Epithelial cell of esophagus (primary cell): ENCODE results near the gene SPPL2B.

ENCODE experiments used
- DNase-seq: peaks from one replicate; pipeline ENCODE4 v3.0.0; 2010; ENCODE audit warnings: low read depth
- H3K4me3 ChIP-seq: 2 replicates; pipeline ENCODE4 v1.5.1; 2011; ENCODE audit warnings: mild to moderate bottlenecking, low read length, control low read depth
- TF ChIP-seq, protein P1 (sequence below): IDR thresholded peaks from 2 replicates; pipeline ENCODE4 v1.5.1; 2011; ENCODE audit warnings: low read depth, mild to moderate bottlenecking, low read length, control low read depth, inconsistent platforms; ENCODE audit not compliant: insufficient read depth; ENCODE audit errors: missing control alignments

The SPPL2B gene

DNA sequence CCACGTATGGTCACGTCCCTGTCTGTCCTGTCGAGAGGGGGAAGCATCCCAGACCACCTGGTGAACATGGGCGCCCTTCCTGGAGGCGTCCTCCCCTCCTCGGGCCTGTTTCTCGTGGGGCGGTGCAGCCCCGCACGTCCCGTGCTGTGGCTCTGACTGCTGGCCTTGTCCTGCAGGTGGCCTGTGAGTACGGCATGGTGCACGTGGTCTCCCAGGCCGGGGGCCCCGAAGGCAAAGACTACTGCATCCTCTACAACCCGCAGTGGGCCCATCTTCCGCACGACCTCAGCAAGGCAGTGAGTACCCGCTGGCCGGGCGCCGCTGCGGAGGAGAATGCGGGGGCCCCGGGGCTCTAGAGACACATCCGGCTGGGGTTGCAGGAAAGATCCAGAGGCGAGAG, 5.9 kb downstream of the SPPL2B start:
- DNase-seq, result no peak
- TF ChIP-seq, protein P1, sequence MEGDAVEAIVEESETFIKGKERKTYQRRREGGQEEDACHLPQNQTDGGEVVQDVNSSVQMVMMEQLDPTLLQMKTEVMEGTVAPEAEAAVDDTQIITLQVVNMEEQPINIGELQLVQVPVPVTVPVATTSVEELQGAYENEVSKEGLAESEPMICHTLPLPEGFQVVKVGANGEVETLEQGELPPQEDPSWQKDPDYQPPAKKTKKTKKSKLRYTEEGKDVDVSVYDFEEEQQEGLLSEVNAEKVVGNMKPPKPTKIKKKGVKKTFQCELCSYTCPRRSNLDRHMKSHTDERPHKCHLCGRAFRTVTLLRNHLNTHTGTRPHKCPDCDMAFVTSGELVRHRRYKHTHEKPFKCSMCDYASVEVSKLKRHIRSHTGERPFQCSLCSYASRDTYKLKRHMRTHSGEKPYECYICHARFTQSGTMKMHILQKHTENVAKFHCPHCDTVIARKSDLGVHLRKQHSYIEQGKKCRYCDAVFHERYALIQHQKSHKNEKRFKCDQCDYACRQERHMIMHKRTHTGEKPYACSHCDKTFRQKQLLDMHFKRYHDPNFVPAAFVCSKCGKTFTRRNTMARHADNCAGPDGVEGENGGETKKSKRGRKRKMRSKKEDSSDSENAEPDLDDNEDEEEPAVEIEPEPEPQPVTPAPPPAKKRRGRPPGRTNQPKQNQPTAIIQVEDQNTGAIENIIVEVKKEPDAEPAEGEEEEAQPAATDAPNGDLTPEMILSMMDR, result no peak
- H3K4me3 ChIP-seq, result no peak overlapping the region

DNA sequence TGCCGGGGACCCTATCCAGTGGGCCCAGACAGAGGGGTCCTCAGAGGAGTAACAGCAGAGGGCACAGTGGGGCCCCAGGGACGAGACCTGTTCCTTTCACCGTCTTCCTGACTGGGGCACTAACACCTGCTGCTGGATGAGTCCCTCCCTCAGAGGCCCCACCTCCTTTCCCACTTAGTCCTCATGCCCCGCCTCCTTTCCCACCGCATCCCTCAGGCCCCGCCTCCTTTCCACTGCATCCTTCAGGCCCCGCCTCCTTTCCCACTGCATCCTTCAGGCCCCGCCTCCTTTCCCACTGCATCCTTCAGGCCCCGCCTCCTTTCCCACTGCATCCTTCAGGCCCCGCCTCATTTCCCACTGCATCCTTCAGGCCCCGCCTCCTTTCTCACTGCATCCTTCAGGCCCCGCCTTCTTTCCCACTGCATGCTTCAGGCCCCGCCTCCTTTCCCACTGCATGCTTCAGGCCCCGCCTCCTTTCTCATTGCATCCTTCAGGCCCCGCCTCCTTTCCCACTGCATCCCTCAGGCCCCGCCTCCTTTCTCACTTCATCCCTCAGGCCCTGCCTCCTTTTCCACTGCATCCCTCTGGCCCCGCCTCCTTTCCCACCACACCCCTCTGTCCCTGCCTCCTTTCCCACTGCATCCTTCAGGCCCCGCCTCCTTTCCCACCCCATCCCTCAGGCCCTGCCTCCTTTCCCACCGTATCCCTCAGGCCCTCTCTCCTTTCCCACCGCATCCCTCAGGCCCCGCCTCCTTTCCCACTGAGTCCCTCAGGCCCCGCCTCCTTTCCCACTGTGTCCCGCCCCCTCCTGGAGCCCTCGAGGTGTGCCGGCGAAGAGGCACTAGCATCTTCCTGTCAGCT, 6.7 kb downstream of the SPPL2B start:
- TF ChIP-seq, protein P1, result no peak
- no peak overlapping the region for H3K4me3 ChIP-seq

DNA sequence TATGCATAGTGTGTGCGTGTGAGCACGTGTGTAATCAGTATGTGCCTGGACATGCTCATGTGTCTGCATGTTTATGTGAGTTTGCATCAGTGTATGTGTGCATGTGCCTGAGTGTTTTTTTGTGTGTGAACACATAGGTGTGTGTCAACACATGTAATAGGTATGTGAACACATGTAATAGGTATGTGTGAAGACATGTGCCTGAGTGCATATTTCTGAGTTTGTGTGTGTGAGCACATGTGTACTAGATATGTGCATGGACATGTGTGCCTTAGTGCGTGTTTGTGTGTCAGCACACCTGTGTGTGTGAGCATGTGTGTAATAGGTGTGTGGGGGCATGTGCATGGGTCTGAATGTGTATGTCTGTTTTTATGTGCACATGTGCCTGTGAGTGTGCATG, 7.4 kb downstream of the SPPL2B start:
- TF ChIP-seq, protein P1, result no peak
- DNase-seq, result no peak
- H3K4me3 ChIP-seq, result no peak overlapping the region

More for the DNA sequence above, 6.7 kb downstream of the SPPL2B start:
- DNase-seq, result no peak

DNA sequence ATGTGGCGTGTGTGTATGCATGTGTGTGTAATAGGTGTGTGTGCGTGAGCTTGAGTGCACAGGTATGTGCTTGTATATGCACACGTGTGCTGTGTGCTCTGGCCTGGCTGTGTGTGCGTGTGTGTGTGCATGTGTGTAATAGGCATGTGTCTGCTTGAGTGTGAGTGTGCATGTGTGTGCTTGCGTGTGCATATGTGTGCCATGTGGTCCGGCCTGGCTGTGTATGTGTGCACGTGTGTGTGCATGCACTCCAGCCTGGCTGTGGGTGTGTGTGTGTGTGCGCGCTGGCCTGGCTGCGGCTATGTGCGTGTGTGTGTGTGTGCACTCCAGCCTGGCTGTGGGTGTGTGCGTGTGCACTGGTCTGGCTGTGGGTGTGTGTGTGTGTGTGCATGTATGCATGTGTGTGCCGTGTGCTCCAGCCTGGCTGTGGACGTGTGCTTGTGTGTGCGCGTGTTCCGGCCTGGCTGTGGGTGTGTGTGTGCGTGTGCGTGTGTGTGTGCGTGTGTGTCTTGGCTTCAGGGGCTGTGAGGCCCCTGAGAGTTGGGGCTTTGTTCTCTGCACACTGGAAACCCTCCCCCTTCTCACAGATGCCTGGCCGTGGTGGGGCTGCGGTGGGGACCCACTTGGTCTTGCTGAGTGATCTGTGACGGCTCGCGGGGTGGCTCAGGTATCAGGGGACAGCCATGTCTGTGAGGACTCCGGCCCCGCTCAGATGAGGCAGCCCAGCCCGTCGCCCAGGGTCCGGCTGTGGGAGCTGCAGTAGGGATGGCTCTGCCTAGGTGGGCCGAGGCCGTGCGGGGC, 8.2 kb downstream of the SPPL2B start:
- H3K4me3 ChIP-seq, result no peak overlapping the region
- DNase-seq, result no peak
- TF ChIP-seq, protein P1, result no peak

DNA sequence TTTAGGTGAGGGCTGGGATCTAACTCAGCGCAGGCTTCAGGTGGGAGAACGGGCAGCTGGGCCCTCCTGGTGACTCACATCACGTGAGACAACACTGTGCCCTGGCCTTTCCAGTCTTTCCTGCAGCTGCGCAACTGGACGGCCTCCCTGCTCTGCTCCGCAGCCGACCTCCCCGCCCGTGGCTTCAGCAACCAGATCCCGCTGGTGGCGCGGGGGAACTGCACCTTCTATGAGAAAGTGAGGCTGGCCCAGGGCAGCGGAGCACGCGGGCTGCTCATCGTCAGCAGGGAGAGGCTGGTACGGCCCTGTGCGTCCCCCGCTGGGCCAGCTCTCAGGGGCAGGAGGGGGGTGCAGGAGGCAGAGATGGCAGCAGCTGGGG, 8.8 kb downstream of the SPPL2B start:
- TF ChIP-seq, protein P1, result peak; percentile 28
- no peak overlapping the region for H3K4me3 ChIP-seq
- DNase-seq, result peak; percentile 45

DNA sequence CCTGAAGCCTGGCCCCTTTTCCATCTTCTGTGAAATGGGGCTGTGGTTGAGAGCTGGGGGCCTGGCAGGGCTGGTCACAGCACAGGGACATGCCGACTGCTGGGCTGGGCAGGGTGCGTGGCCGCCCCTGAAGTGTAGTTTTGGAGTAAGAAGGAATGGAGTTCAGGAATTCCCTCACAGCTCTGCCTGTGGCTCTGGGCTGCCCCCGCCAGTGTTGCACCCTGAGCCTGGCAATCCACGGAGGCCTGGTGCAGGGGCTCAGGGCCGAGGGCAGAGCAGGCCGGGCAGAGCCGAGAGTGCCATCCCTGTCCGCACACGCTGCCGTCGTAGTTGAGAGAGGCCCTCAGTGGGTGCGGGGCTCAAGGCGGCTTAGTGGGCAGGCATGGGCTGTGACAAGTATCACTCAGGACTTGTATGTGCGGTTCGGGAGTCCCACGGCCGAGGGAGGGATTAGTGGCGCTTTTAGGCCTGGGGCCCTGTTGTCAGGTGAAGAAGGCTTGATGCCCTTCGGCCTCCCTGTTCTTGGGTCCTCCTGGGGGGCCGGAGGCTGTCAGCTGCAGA, 9.7 kb downstream of the SPPL2B start:
- DNase-seq, result no peak
- TF ChIP-seq, protein P1, result no peak
- no peak overlapping the region for H3K4me3 ChIP-seq
